A673 (cell line): ENCODE results near the gene GRPR.

Experiments used
- EZH2 ChIP-seq: fragments of 200-600 bp; sonication (generic); IDR thresholded peaks from 2 replicates; pipeline ENCODE4 v1.6.1; 2017; ENCODE audit warnings: borderline replicate concordance, low read depth, mild to moderate bottlenecking, mixed read lengths, antibody characterized with exemption, low read length; ENCODE audit not compliant: poor library complexity, severe bottlenecking
- TF ChIP-seq, protein P1 (sequence below): fragments of 300-800, 200-600 bp; sonication (generic); conservative IDR thresholded peaks from 2 replicates; pipeline ENCODE4 v1.5.1; 2017; ENCODE audit warnings: low read depth, mild to moderate bottlenecking, antibody characterized with exemption, low read length, moderate library complexity, mixed read lengths

DNA sequence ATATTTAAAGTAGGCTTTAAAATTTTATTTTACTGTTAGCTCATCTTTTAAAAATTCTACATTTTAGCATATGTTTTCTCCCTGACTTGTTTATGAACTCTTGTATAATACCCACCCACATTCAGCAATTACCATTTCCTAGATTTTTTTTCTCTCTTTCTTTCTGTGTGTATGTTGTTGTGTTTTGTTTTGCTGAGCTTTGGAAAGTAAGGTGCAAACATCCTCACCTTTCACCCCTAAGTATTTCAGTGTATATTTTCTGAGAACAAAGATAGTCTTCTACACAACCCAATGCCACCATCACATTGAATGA lies 18.8 kb downstream of the GRPR start:
- TF ChIP-seq, protein P1, sequence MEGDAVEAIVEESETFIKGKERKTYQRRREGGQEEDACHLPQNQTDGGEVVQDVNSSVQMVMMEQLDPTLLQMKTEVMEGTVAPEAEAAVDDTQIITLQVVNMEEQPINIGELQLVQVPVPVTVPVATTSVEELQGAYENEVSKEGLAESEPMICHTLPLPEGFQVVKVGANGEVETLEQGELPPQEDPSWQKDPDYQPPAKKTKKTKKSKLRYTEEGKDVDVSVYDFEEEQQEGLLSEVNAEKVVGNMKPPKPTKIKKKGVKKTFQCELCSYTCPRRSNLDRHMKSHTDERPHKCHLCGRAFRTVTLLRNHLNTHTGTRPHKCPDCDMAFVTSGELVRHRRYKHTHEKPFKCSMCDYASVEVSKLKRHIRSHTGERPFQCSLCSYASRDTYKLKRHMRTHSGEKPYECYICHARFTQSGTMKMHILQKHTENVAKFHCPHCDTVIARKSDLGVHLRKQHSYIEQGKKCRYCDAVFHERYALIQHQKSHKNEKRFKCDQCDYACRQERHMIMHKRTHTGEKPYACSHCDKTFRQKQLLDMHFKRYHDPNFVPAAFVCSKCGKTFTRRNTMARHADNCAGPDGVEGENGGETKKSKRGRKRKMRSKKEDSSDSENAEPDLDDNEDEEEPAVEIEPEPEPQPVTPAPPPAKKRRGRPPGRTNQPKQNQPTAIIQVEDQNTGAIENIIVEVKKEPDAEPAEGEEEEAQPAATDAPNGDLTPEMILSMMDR = no peak
- no peak for TF ChIP-seq EZH2
